ENCODE measurements around the gene IL12RB2. TPM values are rescaled to one million over a fixed set of nuclear protein-coding genes. Genes with fewer than 3 reads are reported as not detected.

IL12RB2 gene
- polyA plus RNA-seq, 1 of the 3 experiments (the other 2 are of a cell fraction) = not detected

- TF ChIP-seq RXRA (IDR thresholded peaks at IDR 0.05; ENCODE audit: borderline replicate concordance, low read depth) (no peak), TEAD4 (IDR thresholded peaks at IDR 0.05; ENCODE audit: borderline replicate concordance, insufficient read depth) (no peak), JUND (IDR thresholded peaks at IDR 0.05) (no peak), FOXM1 (IDR thresholded peaks at IDR 0.05; ENCODE audit: low read depth) (no peak)
Measured at GRCh38 chr1:67299296-67299695, 8.4 kb upstream of the IL12RB2 start (continued).

DNA sequence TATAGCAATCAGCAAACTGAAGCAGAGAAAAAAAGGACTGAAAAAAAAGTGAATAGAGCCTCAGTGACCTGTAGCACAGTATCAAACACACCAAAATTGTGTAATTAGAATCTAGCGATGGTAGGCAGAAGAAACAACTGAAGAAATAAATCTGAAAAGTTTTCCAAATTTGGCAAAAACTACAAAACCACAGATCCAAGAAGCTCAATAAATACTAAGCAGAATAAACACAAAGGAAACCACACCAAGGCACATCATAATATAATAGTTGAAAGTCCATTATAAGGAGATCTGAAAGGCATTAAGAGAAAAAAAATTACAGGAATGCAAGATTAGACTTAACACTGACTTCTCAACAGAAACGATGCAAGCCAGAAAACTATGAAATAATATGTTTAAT lies 7.1 kb upstream of the IL12RB2 start:
- Histone ChIP-seq H3K27ac (ENCODE audit: low read depth in 2 of 2, low read length in 1 of 2) (no peak overlapping the region), H3K9me2 (no peaks in the 10 kb centered on the region), H3K36me3 (replicated peaks in 1 of 2; ENCODE audit: control insufficient read depth in 1 of 2, insufficient read depth in 2 of 2, low read length in 1 of 2) (no peaks in the 10 kb centered on the region), H3K79me2 (ENCODE audit: insufficient read depth) (no peaks in the 10 kb centered on the region), H2AFZ (ENCODE audit: low read depth) (no peak overlapping the region), H4K20me1 (ENCODE audit: insufficient read depth) (no peaks in the 10 kb centered on the region), H3K4me1 (ENCODE audit: control insufficient read depth in 1 of 2, insufficient read depth in 2 of 2, low read depth in 1 of 2, low read length in 1 of 2) (no peaks in the 10 kb centered on the region), H3K4me3 (ENCODE audit: low read depth in 2 of 2, low read length in 1 of 2) (no peak overlapping the region), H3F3A (replicated peaks; ENCODE audit: insufficient read depth) (peaks cover 2% of the 10 kb centered on the region), H3K27me3 (ENCODE audit: insufficient read depth) (no peaks in the 10 kb centered on the region; the same call in 1 of the 2 replicates), H3K9ac (no peak overlapping the region), H3K4me2 (no peak overlapping the region), H3K9me3 (no peaks in the 10 kb centered on the region)
- no peak for TF ChIP-seq FOXJ3 (CRISPR knock-in tag; IDR thresholded peaks at IDR 0.05)
- TF ChIP-seq USF1 (IDR thresholded peaks at IDR 0.05; ENCODE audit: borderline replicate concordance, low read depth) = no peak
- TF ChIP-seq, protein P1, sequence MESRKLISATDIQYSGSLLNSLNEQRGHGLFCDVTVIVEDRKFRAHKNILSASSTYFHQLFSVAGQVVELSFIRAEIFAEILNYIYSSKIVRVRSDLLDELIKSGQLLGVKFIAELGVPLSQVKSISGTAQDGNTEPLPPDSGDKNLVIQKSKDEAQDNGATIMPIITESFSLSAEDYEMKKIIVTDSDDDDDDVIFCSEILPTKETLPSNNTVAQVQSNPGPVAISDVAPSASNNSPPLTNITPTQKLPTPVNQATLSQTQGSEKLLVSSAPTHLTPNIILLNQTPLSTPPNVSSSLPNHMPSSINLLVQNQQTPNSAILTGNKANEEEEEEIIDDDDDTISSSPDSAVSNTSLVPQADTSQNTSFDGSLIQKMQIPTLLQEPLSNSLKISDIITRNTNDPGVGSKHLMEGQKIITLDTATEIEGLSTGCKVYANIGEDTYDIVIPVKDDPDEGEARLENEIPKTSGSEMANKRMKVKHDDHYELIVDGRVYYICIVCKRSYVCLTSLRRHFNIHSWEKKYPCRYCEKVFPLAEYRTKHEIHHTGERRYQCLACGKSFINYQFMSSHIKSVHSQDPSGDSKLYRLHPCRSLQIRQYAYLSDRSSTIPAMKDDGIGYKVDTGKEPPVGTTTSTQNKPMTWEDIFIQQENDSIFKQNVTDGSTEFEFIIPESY (IDR thresholded peaks at IDR 0.05; ENCODE audit: borderline replicate concordance, low read depth) = no peak
- TF ChIP-seq NRF1 (IDR thresholded peaks at IDR 0.05; ENCODE audit: low read depth, low read length) = no peak
- TF ChIP-seq USF2 (IDR thresholded peaks at IDR 0.05; ENCODE audit: borderline replicate concordance, low read depth, low read length) = no peak
- TF ChIP-seq SIN3A (IDR thresholded peaks at IDR 0.05; ENCODE audit: borderline replicate concordance, low read depth, low read length) = no peak
- TF ChIP-seq, protein P2, sequence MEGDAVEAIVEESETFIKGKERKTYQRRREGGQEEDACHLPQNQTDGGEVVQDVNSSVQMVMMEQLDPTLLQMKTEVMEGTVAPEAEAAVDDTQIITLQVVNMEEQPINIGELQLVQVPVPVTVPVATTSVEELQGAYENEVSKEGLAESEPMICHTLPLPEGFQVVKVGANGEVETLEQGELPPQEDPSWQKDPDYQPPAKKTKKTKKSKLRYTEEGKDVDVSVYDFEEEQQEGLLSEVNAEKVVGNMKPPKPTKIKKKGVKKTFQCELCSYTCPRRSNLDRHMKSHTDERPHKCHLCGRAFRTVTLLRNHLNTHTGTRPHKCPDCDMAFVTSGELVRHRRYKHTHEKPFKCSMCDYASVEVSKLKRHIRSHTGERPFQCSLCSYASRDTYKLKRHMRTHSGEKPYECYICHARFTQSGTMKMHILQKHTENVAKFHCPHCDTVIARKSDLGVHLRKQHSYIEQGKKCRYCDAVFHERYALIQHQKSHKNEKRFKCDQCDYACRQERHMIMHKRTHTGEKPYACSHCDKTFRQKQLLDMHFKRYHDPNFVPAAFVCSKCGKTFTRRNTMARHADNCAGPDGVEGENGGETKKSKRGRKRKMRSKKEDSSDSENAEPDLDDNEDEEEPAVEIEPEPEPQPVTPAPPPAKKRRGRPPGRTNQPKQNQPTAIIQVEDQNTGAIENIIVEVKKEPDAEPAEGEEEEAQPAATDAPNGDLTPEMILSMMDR (IDR thresholded peaks at IDR 0.05) = no peak
- no peak for TF ChIP-seq EP300 (IDR thresholded peaks at IDR 0.05; ENCODE audit: borderline replicate concordance in 1 of 2, low read depth in 1 of 2, low read length in 1 of 2)
- TF ChIP-seq JUND (IDR thresholded peaks at IDR 0.05) = no peak
- DNase-seq = no peak
- WGBS (ENCODE audit: low lambda C conversion rate) = 56% methylated on average over 2 of the region's 2 CpGs
- ChIA-PET CTCF (interaction anchor here (0.9 to 1.2 kb wide), 3 partner anchors 48 to 88 kb away, joined by 3 to 4 read pairs (median 3); no protein-coding TSS in a partner anchor), POLR2A (no interaction called here)

Data from SK-N-SH (cell line).